IMR-90 (cell line): ENCODE results near the gene KRT28. TPM values are rescaled to one million over a fixed set of nuclear protein-coding genes. Genes with fewer than 3 reads are reported as not detected.

Experiments used
- ATAC-seq: fragments of 200-7000 bp; cut with Tn5 transposase; 2 replicates; pipeline ENCODE4 v1.9.1; 2020; ENCODE audit warnings: low read depth, mild to moderate bottlenecking, moderate library complexity
- BruUV-seq: library from RNA; stranded (reverse); fragments of 400-500 nt; replicated peaks from 2 replicates; lab custom pipeline; 2021; lab: Mats Ljungman, UMichigan
- CTCF ChIA-PET: fragments of 300-600 bp; formaldehyde crosslinking; extraction: SDS; loops from one replicate; lab custom pipeline; 2021; ENCODE audit warnings: antibody characterized with exemption; lab: Yijun Ruan, JAX
- POLR2A ChIA-PET: fragments of 300-600 bp; sonication (Branson Sonifier 250); formaldehyde crosslinking; loops from one replicate; lab custom pipeline; 2022; ENCODE audit warnings: antibody characterized with exemption; ENCODE audit not compliant: unreplicated experiment; lab: Charles Lee
- DNase-seq: peaks from one replicate; pipeline ENCODE4 v3.0.0; 2013
- H2AFZ ChIP-seq: replicated peaks from 2 replicates; pipeline ENCODE3; 2013; ENCODE audit warnings: low read length, mild to moderate bottlenecking; ENCODE audit not compliant: poor library complexity
- H2AK5ac ChIP-seq: 2 replicates; pipeline ENCODE4 v1.6.1; 2013; ENCODE audit warnings: low read depth, low read length, inconsistent platforms
- H2AK9ac ChIP-seq: replicated peaks from 2 replicates; pipeline ENCODE3; 2013; ENCODE audit warnings: mild to moderate bottlenecking, low read depth, low read length, moderate library complexity; ENCODE audit not compliant: poor library complexity
- H2BK120ac ChIP-seq: 2 replicates; pipeline ENCODE4 v1.6.1; 2013; ENCODE audit warnings: low read depth, low read length, inconsistent platforms
- H2BK15ac ChIP-seq: 3 replicates; pipeline ENCODE4 v1.6.1; 2013; ENCODE audit warnings: low read depth, low read length, inconsistent platforms
- H2BK20ac ChIP-seq: 2 replicates; pipeline ENCODE4 v1.6.1; 2013; ENCODE audit warnings: low read depth, mild to moderate bottlenecking, inconsistent platforms, low read length, moderate library complexity
- H2BK5ac ChIP-seq: 2 replicates; pipeline ENCODE4 v1.6.1; 2013; ENCODE audit warnings: mild to moderate bottlenecking, low read depth, low read length, inconsistent platforms; ENCODE audit not compliant: poor library complexity, severe bottlenecking
- H3K14ac ChIP-seq: replicated peaks from 2 replicates; pipeline ENCODE4 v1.6.1; 2013; ENCODE audit warnings: low read depth, low read length, inconsistent platforms
- H3K18ac ChIP-seq: 2 replicates; pipeline ENCODE4 v1.6.1; 2013; ENCODE audit warnings: low read depth, low read length, control low read depth
- H3K23ac ChIP-seq: 2 replicates; pipeline ENCODE4 v1.6.1; 2013; ENCODE audit warnings: low read depth, low read length, inconsistent platforms
- H3K27ac ChIP-seq: 2 replicates; pipeline ENCODE4 v1.5.1; 2013; ENCODE audit warnings: mild to moderate bottlenecking, control low read depth, low read length; ENCODE audit not compliant: insufficient read depth
- H3K27me3 ChIP-seq: 2 replicates; pipeline ENCODE4 v1.6.1; 2013; ENCODE audit warnings: low read length; ENCODE audit not compliant: control insufficient read depth, insufficient read depth
- H3K36me3 ChIP-seq: 2 replicates; pipeline ENCODE4 v1.6.1; 2013; ENCODE audit warnings: low read length, mixed read lengths; ENCODE audit not compliant: control insufficient read depth, insufficient read depth
- H3K4ac ChIP-seq: 2 replicates; pipeline ENCODE4 v1.6.1; 2013; ENCODE audit warnings: low read depth, low read length, inconsistent platforms
- H3K4me1 ChIP-seq: 2 replicates; pipeline ENCODE4 v1.6.1; 2013; ENCODE audit warnings: low read length, mixed read lengths; ENCODE audit not compliant: control insufficient read depth, insufficient read depth
- H3K4me2 ChIP-seq: 2 replicates; pipeline ENCODE4 v1.6.1; 2013; ENCODE audit warnings: low read depth, mild to moderate bottlenecking, control low read depth, low read length, moderate library complexity
- H3K4me3 ChIP-seq: 2 replicates; pipeline ENCODE4 v1.5.1; 2013; ENCODE audit warnings: low read depth, mild to moderate bottlenecking, control low read depth, low read length, moderate library complexity; ENCODE audit not compliant: insufficient read depth
- H3K56ac ChIP-seq: 2 replicates; pipeline ENCODE4 v1.6.1; 2013; ENCODE audit warnings: low read length, inconsistent platforms; ENCODE audit not compliant: insufficient read depth; ENCODE audit errors: extremely low read depth
- H3K79me1 ChIP-seq, 2 experiments: 2 replicates each; pipeline ENCODE4 v1.6.1; 2013; ENCODE audit warnings: low read length in 2 of 2, inconsistent platforms in 1 of 2, low read depth in 1 of 2
- H3K9ac ChIP-seq: 2 replicates; pipeline ENCODE4 v1.6.1; 2013; ENCODE audit warnings: low read depth, low read length, control low read depth
- H3K9me1 ChIP-seq: 2 replicates; pipeline ENCODE4 v1.6.1; 2013; ENCODE audit warnings: low read length, inconsistent platforms; ENCODE audit not compliant: insufficient read depth
- H3K9me3 ChIP-seq: 2 replicates; pipeline ENCODE4 v1.6.1; 2013; ENCODE audit warnings: low read length; ENCODE audit not compliant: control insufficient read depth, insufficient read depth
- H4K20me1 ChIP-seq: 2 replicates; pipeline ENCODE4 v1.6.1; 2013; ENCODE audit warnings: low read length, inconsistent platforms; ENCODE audit not compliant: insufficient read depth
- H4K5ac ChIP-seq: 2 replicates; pipeline ENCODE4 v1.6.1; 2013; ENCODE audit warnings: mild to moderate bottlenecking, low read depth, low read length, control low read depth
- H4K8ac ChIP-seq, 2 experiments: 2 replicates each; pipeline ENCODE4 v1.6.1; 2013; ENCODE audit warnings: low read depth in 2 of 2, low read length in 2 of 2, control low read depth in 1 of 2, inconsistent platforms in 1 of 2
- H4K91ac ChIP-seq: 2 replicates; pipeline ENCODE4 v1.6.1; 2013; ENCODE audit warnings: low read depth, low read length, inconsistent platforms; ENCODE audit not compliant: insufficient read depth
- BHLHE40 ChIP-seq: fragments of 150-350 bp; IDR thresholded peaks from 2 replicates; pipeline ENCODE4 v1.6.1; 2016; ENCODE audit warnings: mild to moderate bottlenecking, low read depth, low read length
- CEBPB ChIP-seq: IDR thresholded peaks from 2 replicates; pipeline ENCODE4 v1.6.1; 2012; ENCODE audit warnings: low read depth, low read length, improper control_type of control experiment
- CHD1 ChIP-seq: IDR thresholded peaks from 2 replicates; pipeline ENCODE4 v1.6.1; 2012; ENCODE audit warnings: low read depth, low read length, improper control_type of control experiment
- CTCF ChIP-seq: conservative IDR thresholded peaks from 2 replicates; pipeline ENCODE4 v1.5.1; 2012; ENCODE audit warnings: mild to moderate bottlenecking, low read depth, low read length, improper control_type of control experiment
- ELK1 ChIP-seq: fragments of 150-350 bp; IDR thresholded peaks from 2 replicates; pipeline ENCODE4 v1.6.1; 2016; ENCODE audit warnings: low read depth, mild to moderate bottlenecking, low read length, moderate library complexity, borderline replicate concordance
- FOS ChIP-seq: fragments of 150-350 bp; IDR thresholded peaks from 2 replicates; pipeline ENCODE4 v1.6.1; 2016; ENCODE audit warnings: low read depth, low read length
- MAFK ChIP-seq: IDR thresholded peaks from 2 replicates; pipeline ENCODE4 v1.6.1; 2012; ENCODE audit warnings: low read depth, low read length, improper control_type of control experiment
- MAZ ChIP-seq: IDR thresholded peaks from 2 replicates; pipeline ENCODE4 v1.6.1; 2012; ENCODE audit warnings: low read depth, mild to moderate bottlenecking, low read length, improper control_type of control experiment, moderate library complexity, borderline replicate concordance
- MXI1 ChIP-seq: IDR thresholded peaks from 2 replicates; pipeline ENCODE4 v1.6.1; 2012; ENCODE audit warnings: low read depth, mild to moderate bottlenecking, low read length, moderate library complexity, borderline replicate concordance
- NFE2L2 ChIP-seq: fragments of 150-350 bp; IDR thresholded peaks from 2 replicates; pipeline ENCODE4 v1.6.1; 2016; ENCODE audit warnings: low read depth, mild to moderate bottlenecking, low read length
- RAD21 ChIP-seq: IDR thresholded peaks from 2 replicates; pipeline ENCODE4 v1.6.1; 2012; ENCODE audit warnings: low read length, improper control_type of control experiment
- RCOR1 ChIP-seq: IDR thresholded peaks from 2 replicates; pipeline ENCODE4 v1.6.1; 2012; ENCODE audit warnings: mild to moderate bottlenecking, low read length, improper control_type of control experiment; ENCODE audit not compliant: insufficient replicate concordance
- RFX5 ChIP-seq: IDR thresholded peaks from 2 replicates; pipeline ENCODE4 v1.8.0; 2012; ENCODE audit warnings: low read depth, mild to moderate bottlenecking, low read length, moderate library complexity
- SMC3 ChIP-seq: fragments of 150-350 bp; IDR thresholded peaks from 2 replicates; pipeline ENCODE4 v1.6.1; 2016; ENCODE audit warnings: low read depth, mild to moderate bottlenecking, antibody characterized with exemption, low read length, moderate library complexity
- USF2 ChIP-seq: fragments of 150-350 bp; IDR thresholded peaks from 2 replicates; pipeline ENCODE4 v1.6.1; 2017; ENCODE audit warnings: mild to moderate bottlenecking, antibody characterized with exemption, low read length, low read depth
- WGBS, 2 experiments: methylation state at CpG; one replicate each; pipeline versions ENCODE4 v1.1.5 to v1.1.7; 2013; ENCODE audit warnings: missing lambda C conversion rate in 2 of 2; ENCODE audit not compliant: insufficient read length in 1 of 2; ENCODE audit errors: extremely low coverage in 2 of 2; 5-methylcytosine and 5-hydroxymethylcytosine counted together
- dilution Hi-C: fragments of 300-500 bp; cut with HindIII; formaldehyde crosslinking; loops from one replicate; pipeline ENCODE4 v1.14.3; 2018; ENCODE audit warnings: low sequenced_read_pairs; ENCODE audit not compliant: unreplicated experiment
- in situ Hi-C: fragments of 300-500 bp; cut with MboI; formaldehyde crosslinking; loops from 3 replicates; pipeline ENCODE4 v1.14.3; 2019; ENCODE audit warnings: low sequenced_read_pairs, inconsistent platforms, mixed read lengths
- intact Hi-C: fragments of 100-400 bp; cut with micrococcal nuclease; formaldehyde crosslinking; loops from 2 replicates; pipeline ENCODE4 v1.10.0; 2022
- polyA plus RNA-seq, 3 experiments: library from polyadenylated mRNA; depleted of rRNA; stranded (reverse); fragments of >200 nt; gene quantifications; 2 replicates each; pipeline ENCODE4 v1.2.3, GENCODE V29; 2012; ENCODE audit warnings: low replicate concordance in 1 of 3
- total RNA-seq: library from RNA; depleted of rRNA; stranded (reverse); fragments of >200 nt; gene quantifications from 2 replicates; pipeline ENCODE4 v1.2.3, GENCODE V29; 2012

The KRT28 gene
- total and polyA plus RNA-seq, 2 of the 4 experiments (the other 2 are of a cell fraction), result not detected

GRCh38 chr17:40828454-40829044 lies 28.8 kb upstream of the KRT28 start:
- peak; percentile 36 for DNase-seq
- no peak overlapping the region for H3K23ac ChIP-seq

More at GRCh38 chr17:40828454-40829044, 28.8 kb upstream of the KRT28 start:
- ChIA-PET POLR2A (no interaction called here), CTCF (no interaction called here)
- H4K5ac ChIP-seq, result no peak overlapping the region
- H3K4me2 ChIP-seq, result no peak overlapping the region
- no peak overlapping the region for H3K9ac ChIP-seq
- no peak overlapping the region for H2AFZ ChIP-seq
- H2BK20ac ChIP-seq, result no peak overlapping the region
- no peak overlapping the region for H4K8ac ChIP-seq
- TF ChIP-seq RAD21 (no peak), NFE2L2 (no peak), CHD1 (no peak), SMC3 (no peak), BHLHE40 (no peak), RCOR1 (no peak), CTCF (no peak), CEBPB (no peak), MAFK (no peak), MXI1 (no peak), FOS (no peak), MAZ (no peak), USF2 (no peak), ELK1 (no peak), RFX5 (no peak)
- H4K91ac ChIP-seq, result no peak overlapping the region
- no peaks in the 10 kb centered on the region; the same call in 1 of the 2 replicates for H3K9me1 ChIP-seq
- no peak overlapping the region for H2BK15ac ChIP-seq
- no peak overlapping the region for H3K56ac ChIP-seq
- no CpG with 5 or more reads among the region's 4 CpGs for WGBS, 2 experiments
- no TSS peak for BruUV-seq
- no peak overlapping the region for H3K4me3 ChIP-seq
- H3K4ac ChIP-seq, result no peak overlapping the region
- H3K27ac ChIP-seq, result no peak overlapping the region
- H3K9me3 ChIP-seq, result no peaks in the 10 kb centered on the region
- H2AK5ac ChIP-seq, result no peak overlapping the region
- H2BK5ac ChIP-seq, result no peak overlapping the region
- dilution Hi-C loops (no loop called here), in situ Hi-C loops (no loop called here), intact Hi-C loops (no loop called here)
- peaks cover 4% of the 10 kb centered on the region; the same call in 1 of the 2 replicates for H3K4me1 ChIP-seq
- no peaks in the 10 kb centered on the region for H3K36me3 ChIP-seq
- ATAC-seq, result no peak
- H3K27me3 ChIP-seq, result no peaks in the 10 kb centered on the region
- H3K79me1 ChIP-seq, result peaks cover 19 to 26% of the 10 kb centered on the region in 2 experiments
- no peaks in the 10 kb centered on the region for H4K20me1 ChIP-seq
- H2BK120ac ChIP-seq, result no peak overlapping the region
- no peak overlapping the region for H2AK9ac ChIP-seq
- H3K18ac ChIP-seq, result no peak overlapping the region
- no peak overlapping the region for H3K14ac ChIP-seq
